NT2/D1 (cell line): ENCODE measurements around the gene ZNF319.
"Not testable (repeated sequence)": the region's sequence is repeated elsewhere in the genome, so short reads cannot be mapped to it uniquely, and the experiment has no call there.

Experiments
- DNase-seq: peaks from one replicate; pipeline ENCODE4 v3.0.0-alpha.2; 2011; ENCODE audit warnings: low read depth, low spot score
- H3K27me3 ChIP-seq: 2 replicates; pipeline ENCODE4 v1.6.0; 2011; ENCODE audit warnings: mild to moderate bottlenecking; ENCODE audit not compliant: insufficient read length, insufficient read depth
- H3K36me3 ChIP-seq: 2 replicates; pipeline ENCODE4 v1.6.1; 2011; ENCODE audit warnings: mild to moderate bottlenecking, low read length, mixed read lengths; ENCODE audit not compliant: insufficient read depth, insufficient read length
- H3K4me1 ChIP-seq: 2 replicates; pipeline ENCODE4 v1.5.1; 2011; ENCODE audit not compliant: insufficient read depth, insufficient read length
- H3K4me3 ChIP-seq: 2 replicates; pipeline ENCODE4 v1.5.1; 2011; ENCODE audit warnings: low read depth; ENCODE audit not compliant: insufficient read length
- H3K9ac ChIP-seq: 2 replicates; pipeline ENCODE4 v1.6.0; 2011; ENCODE audit warnings: low read depth; ENCODE audit not compliant: insufficient read length
- H3K9me3 ChIP-seq: 2 replicates; pipeline ENCODE4 v1.5.1; 2011; ENCODE audit warnings: mild to moderate bottlenecking, low read length; ENCODE audit not compliant: insufficient read depth
- SUZ12 ChIP-seq: IDR thresholded peaks from 2 replicates; pipeline ENCODE4 v1.6.1; 2011; ENCODE audit not compliant: insufficient read length, insufficient read depth; ENCODE audit errors: extremely low read depth
- YY1 ChIP-seq: IDR thresholded peaks from 2 replicates; pipeline ENCODE4 v1.6.1; 2011; ENCODE audit not compliant: insufficient read length, insufficient read depth
- ZNF274 ChIP-seq: IDR thresholded peaks from 2 replicates; pipeline ENCODE4 v1.6.1; 2011; ENCODE audit warnings: mild to moderate bottlenecking, low read depth, low read length

The ZNF319 gene

DNA sequence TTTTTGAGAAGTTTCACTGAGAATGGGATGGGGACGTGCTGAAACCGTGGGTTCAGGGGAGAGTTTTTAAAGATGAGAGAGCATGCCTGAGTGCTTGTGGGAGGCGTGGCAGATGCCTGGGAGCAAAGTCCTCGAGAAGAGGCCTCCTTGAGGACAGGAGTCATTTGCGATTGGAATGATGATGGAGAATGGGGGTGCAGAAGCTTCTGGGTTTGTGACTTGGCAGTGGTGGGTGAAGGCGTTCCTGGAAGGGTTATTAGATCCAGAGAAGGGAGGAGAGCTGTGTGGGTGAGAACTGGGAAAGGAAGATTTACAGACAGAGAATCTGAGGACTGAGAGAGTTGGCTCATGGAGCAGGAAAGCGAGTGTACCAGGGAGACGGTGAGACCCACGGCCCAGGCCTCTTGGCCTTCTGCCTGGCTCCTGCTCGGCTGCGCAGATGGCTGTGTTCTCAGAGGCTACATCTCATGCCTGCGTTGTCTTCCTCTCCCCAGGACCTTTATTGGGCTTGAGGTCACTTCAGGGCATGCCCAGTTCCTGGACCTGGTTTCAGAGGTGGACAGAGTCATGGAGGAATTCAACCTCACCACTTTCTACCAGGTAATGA lies 16.5 kb upstream of the ZNF319 start:
- no peak overlapping the region for H3K9ac ChIP-seq
- no peaks in the 10 kb centered on the region for H3K27me3 ChIP-seq
- peaks cover 10% of the 10 kb centered on the region for H3K4me1 ChIP-seq
- no peak for TF ChIP-seq YY1
- TF ChIP-seq SUZ12, result no peak
- TF ChIP-seq ZNF274, result no peak
- H3K9me3 ChIP-seq, result no peaks in the 10 kb centered on the region
- no peak for DNase-seq
- H3K4me3 ChIP-seq, result no peak overlapping the region
- peaks cover 79% of the 10 kb centered on the region for H3K36me3 ChIP-seq

DNA sequence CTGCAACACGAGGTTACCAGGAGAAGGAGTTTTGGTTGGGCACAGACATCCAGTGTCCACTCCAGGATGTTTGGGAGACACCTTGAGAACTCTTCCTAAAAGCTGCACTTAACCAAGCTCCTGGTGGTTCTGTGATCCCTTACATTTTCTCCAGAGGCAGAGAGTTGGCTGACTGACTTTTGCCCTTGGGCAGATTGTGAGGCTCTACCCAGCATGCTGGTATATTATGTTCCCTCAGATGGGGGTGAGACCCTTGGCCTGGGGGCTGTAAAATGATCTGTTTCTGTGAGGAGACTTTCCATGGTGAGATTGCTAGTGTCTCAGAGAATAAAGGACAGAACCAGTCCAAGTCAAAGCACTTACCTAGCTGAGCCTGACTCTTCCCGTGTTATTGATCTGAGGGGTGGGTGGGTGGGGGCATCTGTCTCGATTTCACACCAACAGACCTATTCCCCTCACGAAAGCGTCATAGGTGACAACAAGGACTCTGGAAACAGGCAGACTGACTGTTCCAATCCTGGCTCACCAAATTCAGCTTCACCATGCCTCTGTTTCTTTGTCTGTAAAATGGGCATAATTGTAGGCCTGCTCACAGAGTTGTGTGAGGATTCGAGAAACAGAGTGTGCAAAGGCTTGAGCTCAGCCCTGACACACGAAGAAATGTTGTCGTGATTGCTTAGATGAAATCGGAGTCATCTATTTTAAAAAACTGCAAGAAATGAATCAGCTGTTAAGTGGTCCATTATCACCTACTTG lies 12.9 kb upstream of the ZNF319 start:
- peaks cover 16% of the 10 kb centered on the region for H3K4me1 ChIP-seq
- no peak for DNase-seq
- H3K4me3 ChIP-seq, result no peak overlapping the region
- H3K36me3 ChIP-seq, result peaks cover 72% of the 10 kb centered on the region
- no peaks in the 10 kb centered on the region for H3K27me3 ChIP-seq
- no peaks in the 10 kb centered on the region for H3K9me3 ChIP-seq
- TF ChIP-seq YY1 (no peak), SUZ12 (no peak), ZNF274 (no peak)
- H3K9ac ChIP-seq, result no peak overlapping the region

DNA sequence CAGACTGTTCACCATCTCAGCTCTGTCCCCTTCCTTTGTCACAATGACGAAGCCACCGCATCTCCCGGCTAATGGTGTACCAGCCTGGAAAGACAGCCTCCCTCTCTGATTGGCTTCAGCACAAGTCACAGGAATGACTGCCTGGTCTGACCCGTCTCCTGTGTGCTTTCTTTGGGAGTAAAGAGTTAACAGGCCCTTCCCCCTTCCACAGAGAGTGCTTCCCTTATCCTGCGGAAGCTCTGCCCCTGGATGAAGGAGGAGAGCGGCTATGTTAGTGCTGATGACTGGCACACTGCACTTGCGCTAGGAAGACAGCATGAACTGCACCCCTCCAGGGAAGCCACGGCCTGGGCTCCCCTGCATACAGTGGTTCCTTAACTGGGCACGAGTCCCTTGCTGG lies 12.0 kb upstream of the ZNF319 start:
- no peaks in the 10 kb centered on the region for H3K9me3 ChIP-seq
- no peak overlapping the region for H3K9ac ChIP-seq
- peaks cover 16% of the 10 kb centered on the region for H3K4me1 ChIP-seq
- no peak for DNase-seq
- no peak for TF ChIP-seq YY1
- TF ChIP-seq SUZ12, result no peak
- no peak for TF ChIP-seq ZNF274
- H3K36me3 ChIP-seq, result peaks cover 66% of the 10 kb centered on the region
- no peak overlapping the region for H3K4me3 ChIP-seq
- no peaks in the 10 kb centered on the region for H3K27me3 ChIP-seq

DNA sequence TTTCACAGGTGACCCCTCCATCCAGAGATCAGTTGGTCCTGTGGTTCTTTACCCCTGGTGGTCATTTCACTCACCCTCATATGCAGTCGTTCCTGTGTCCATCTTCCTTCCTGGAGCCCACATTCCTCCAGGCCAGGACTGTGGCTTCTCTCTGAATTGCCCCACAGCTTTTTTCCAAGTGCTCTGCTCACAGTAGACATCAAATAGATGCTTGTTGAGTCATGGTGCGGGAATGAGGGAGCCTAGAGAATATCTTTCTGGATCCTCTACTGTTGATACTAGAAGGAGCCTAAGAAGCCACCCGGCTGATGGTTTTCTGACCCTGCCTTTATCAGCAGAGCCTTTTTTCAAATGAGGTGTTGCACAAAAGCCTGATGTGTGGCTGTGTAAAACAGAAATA lies 11.2 kb upstream of the ZNF319 start:
- TF ChIP-seq ZNF274 (no peak), YY1 (no peak), SUZ12 (no peak)
- peaks cover 16% of the 10 kb centered on the region for H3K4me1 ChIP-seq
- no peaks in the 10 kb centered on the region for H3K27me3 ChIP-seq
- H3K9me3 ChIP-seq, result no peaks in the 10 kb centered on the region
- H3K36me3 ChIP-seq, result peaks cover 62% of the 10 kb centered on the region
- no peak overlapping the region for H3K4me3 ChIP-seq
- DNase-seq, result no peak
- H3K9ac ChIP-seq, result no peak overlapping the region

DNA sequence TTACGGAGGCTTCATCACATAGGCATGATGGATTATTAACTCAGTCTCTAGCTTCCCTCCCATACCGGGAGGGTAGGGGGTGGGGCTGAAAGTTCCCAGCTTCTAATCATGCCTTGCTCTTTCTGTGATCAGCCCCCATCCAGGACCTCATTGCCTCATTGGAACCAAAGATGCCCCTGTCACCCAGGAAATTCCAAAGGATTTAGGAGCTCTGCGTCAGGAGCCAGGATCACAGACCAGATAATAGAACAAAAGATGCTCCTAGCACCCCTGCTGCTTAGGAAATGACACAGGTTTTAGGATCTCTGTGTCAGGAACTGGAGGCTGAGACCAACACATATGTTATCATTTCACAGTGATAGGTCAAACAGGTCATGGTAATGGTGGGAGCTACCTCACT lies 10.4 kb upstream of the ZNF319 start:
- peaks cover 6% of the 10 kb centered on the region; the same call in 1 of the 2 replicates for H3K9me3 ChIP-seq
- H3K4me1 ChIP-seq, result peaks cover 16% of the 10 kb centered on the region
- peaks cover 60% of the 10 kb centered on the region for H3K36me3 ChIP-seq
- no peak for DNase-seq
- no peak overlapping the region for H3K4me3 ChIP-seq
- TF ChIP-seq YY1, result no peak
- H3K27me3 ChIP-seq, result no peaks in the 10 kb centered on the region
- no peak overlapping the region for H3K9ac ChIP-seq

DNA sequence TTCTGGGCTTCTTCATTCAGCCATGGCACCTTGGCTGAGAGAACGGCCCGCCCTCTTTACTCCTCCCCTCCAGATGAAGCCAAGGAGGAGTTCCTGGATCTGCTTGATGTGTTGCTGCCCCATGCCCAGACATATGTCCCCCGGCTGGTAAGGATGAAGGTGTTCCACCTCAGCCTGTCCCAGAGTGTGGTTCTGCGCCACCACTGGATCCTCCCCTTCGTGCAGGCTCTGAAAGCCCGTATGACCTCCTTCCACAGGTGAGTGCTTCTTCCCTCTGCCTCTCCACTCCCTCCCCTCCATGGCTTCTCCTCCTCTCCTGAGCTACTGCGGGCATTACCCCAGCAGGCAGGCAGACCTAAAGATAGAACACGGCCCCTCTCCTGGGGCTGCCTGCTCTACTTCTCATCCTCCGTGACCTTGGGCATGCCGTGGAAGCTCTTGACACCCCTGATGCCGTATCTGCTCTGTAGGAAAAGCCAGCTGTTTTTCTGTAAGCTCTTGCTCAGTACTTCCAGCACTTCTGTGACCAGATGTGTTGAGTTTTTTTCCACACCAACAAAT lies 9.5 kb upstream of the ZNF319 start:
- H3K9ac ChIP-seq, result no peak overlapping the region
- TF ChIP-seq YY1 (no peak), ZNF274 (no peak), SUZ12 (no peak)
- H3K36me3 ChIP-seq, result peaks cover 57% of the 10 kb centered on the region

DNA sequence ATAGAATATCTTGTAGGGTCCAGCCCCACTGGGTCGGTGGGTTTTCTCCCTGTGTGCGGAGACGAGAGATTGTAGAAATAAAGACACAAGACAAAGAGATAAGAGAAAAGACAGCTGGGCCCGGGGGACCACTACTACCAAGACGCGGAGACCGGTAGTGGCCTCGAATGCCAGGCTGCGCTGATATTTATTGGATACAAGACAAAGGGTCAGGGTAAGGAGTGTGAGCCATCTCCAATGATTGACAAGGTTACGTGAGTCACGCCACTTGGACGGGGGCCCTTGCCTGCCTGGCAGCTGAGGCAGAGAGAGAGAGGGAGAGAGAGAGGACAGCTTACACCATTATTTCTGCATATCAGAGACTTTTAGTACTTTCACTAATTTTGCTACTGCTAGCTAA lies 4.3 kb upstream of the ZNF319 start:
- H3K9ac ChIP-seq, DNase-seq, H3K4me1 ChIP-seq, H3K4me3 ChIP-seq, H3K27me3 ChIP-seq, H3K9me3 ChIP-seq: not testable (repeated sequence)
- peaks cover 48% of the 10 kb centered on the region for H3K36me3 ChIP-seq

More for the DNA sequence above, 9.5 kb upstream of the ZNF319 start:
- Histone ChIP-seq H3K27me3 (no peaks in the 10 kb centered on the region), H3K9me3 (peaks cover 6% of the 10 kb centered on the region; the same call in 1 of the 2 replicates), H3K4me1 (peaks cover 16% of the 10 kb centered on the region), H3K4me3 (no peak overlapping the region)
- no peak for DNase-seq
